ENCODE results near the gene GRM7.

DNA sequence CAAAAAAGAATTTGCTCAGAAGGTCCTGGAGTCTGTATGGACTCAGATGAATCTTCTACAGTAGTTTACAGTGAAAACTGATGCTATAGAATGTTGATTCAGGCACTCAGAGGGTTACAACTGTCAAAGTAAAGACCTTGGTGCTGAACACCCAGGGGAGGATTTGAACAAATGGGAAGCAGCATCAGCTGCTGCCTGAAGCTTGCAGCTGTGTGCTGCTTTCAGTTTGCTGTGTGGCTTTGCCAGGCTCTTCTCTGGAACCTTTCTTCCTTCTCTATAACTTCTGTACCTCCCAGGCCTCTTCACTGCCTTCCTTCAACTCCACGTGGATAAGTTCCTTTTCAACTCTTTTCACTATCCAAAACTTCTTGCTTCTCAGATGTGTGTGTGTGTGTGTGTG lies 214.2 kb downstream of the GRM7 start:
- TF ChIP-seq, protein P1, sequence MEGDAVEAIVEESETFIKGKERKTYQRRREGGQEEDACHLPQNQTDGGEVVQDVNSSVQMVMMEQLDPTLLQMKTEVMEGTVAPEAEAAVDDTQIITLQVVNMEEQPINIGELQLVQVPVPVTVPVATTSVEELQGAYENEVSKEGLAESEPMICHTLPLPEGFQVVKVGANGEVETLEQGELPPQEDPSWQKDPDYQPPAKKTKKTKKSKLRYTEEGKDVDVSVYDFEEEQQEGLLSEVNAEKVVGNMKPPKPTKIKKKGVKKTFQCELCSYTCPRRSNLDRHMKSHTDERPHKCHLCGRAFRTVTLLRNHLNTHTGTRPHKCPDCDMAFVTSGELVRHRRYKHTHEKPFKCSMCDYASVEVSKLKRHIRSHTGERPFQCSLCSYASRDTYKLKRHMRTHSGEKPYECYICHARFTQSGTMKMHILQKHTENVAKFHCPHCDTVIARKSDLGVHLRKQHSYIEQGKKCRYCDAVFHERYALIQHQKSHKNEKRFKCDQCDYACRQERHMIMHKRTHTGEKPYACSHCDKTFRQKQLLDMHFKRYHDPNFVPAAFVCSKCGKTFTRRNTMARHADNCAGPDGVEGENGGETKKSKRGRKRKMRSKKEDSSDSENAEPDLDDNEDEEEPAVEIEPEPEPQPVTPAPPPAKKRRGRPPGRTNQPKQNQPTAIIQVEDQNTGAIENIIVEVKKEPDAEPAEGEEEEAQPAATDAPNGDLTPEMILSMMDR (IDR thresholded peaks at IDR 0.05), result no peak
- TF ChIP-seq EZH2 (IDR thresholded peaks at IDR 0.05; ENCODE audit: borderline replicate concordance, insufficient read depth, low read depth, low read length, poor library complexity, severe bottlenecking), result no peak
